Right hindlimb (tissue), 1 donor: ENCODE results near the gene TELO2.

Source experiments
- DNase-seq: peaks from one replicate; pipeline ENCODE4 v3.0.0-alpha.2; 2018

Gene TELO2

DNA sequence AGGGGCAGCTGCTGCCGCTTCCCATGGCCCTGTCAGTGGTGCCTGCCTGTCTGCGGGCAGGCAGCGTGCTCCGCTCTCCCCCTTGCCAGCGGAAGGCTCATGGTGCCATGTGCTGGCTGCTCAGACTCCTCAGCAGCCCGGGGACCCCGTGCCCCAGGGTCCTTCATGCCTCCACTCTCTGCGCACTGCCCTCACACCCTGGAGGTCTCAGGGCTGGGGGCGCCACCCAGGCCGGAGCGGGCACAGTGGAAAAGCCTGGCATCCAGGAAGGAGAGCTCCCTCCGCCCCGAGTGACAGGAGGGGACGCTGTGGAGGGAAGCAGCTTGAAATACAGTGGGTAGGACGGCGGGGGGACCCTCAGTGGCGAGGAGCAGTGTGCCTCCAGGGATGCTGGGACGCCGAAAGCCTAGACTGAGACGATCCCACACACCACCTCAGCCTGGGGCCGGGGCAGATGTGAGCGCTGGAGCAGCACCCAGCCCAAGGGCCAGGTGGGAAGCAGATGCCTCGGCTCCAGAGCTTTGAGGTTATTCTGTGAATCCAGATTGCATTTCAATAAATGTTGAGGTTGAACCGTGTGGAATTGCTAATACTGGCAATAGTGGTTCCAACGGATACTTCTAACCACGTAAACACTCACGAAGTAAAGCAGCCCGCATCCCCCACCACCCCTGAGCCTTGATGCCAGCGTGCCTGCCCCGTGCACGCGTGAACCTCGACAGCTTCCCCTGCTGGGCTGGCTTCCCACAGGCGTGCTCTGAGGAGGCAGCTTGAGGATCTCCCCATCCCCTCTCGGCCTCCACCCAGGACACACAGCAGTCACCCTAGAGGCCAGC lies 46.8 kb downstream of the TELO2 start:
- no peak for DNase-seq

- no peak for DNase-seq
Observed at GRCh38 chr16:1540556-1540855, 47.3 kb downstream of the TELO2 start.

GRCh38 chr16:1541293-1542165 lies 48.4 kb downstream of the TELO2 start:
- no peak for DNase-seq

DNA sequence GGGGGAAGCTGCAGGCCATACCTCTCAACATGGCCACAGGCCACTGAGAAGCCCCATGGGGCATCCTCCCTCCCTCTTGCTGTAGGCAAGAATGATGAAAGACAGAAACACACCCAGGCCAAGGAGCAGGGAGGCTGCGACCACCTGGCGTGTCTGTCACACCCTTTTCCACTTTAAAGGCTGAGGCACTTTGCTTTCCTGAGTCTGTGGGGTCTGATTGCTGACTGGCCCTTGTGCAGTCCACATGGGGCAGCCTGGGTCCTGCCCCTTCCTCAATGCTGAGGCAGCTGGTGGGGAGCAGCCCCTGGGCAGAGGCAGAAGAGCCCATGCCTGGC lies 49.0 kb downstream of the TELO2 start:
- DNase-seq: no peak

DNA sequence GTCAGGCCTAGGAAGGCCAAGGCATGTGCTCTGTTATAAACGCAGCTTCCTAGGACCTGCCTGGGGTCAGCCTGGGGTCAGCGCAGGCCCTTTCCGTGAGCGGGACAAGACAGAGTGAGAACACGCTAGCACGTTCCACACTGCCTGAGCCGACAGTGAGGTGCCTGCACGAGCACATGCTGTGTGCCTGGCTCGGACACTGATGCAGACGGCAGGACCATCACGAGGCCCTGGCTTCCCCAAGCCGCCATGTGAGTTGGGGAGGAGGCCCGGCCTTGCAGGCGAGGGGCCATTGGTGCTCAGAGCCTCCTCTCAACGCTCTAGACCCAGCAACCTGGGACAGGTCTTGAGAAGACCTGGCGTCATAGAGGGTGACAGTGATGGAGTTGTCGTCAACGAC lies 49.4 kb downstream of the TELO2 start:
- no peak for DNase-seq

DNA sequence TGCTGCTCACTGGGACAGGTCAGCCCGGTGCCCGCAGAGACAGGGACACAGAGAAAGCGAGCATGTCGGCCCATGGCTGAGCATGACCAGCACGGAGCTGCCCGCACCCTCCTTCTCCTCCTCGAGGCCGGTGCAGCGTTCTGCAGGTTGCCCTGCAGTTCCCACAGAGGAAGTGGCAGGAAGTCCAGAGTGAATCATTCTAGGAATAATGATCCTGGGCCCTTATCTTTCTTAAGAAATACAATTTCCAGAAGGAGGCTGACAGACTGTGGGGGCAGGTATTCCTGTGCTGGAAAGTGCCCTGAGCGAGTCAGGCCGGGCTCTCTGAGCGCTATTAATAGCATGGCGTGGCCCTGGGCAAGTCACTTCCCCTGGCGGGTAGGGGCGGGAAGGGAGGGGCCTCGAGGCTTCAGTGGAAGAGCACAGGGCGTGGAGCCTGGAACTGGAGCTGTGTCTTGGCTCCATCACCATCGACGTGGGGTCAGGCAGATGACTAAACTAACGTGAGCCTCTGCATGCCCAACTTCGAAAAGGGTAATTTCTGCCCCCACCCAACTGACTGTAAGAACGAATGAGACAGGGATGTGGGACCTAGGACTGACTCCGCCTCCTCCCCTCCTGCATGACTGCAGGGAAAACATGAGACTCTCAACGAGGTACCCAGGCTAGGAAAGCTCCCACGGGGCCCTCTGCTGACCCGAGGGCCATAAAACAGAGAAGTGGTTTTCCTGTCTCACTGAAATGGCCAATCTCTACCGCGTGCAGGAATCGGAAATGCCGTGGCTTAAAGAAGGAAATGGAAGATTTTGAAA lies 50.1 kb downstream of the TELO2 start:
- DNase-seq: peak; percentile 50

- no peak for DNase-seq
Observed at GRCh38 chr16:1545044-1546040, 52.2 kb downstream of the TELO2 start.

DNA sequence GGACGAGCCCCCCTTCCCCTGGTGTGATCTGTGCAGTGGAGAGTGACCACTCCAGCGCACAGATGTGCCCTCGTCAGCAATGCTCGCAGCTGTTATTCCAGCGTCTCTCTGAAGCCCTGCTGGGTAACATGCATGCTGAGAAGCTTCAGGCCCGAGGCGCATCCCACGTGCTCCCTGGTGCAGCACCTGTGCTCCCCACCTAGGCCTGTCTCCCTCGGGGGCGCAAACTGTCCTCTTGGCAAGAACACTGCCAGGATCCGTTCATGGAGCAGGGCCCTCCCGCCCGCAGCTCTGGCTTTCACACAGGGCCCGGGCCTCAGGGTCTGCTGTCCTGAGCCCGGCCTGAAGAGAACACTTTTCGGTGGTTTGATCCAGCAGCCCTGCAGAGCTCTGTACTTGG lies 53.3 kb downstream of the TELO2 start:
- DNase-seq: no peak

GRCh38 chr16:1548233-1548632 lies 55.1 kb downstream of the TELO2 start:
- no peak for DNase-seq

GRCh38 chr16:1548727-1549126 lies 55.6 kb downstream of the TELO2 start:
- DNase-seq: no peak

- DNase-seq: no peak
Observed at GRCh38 chr16:1550069-1550468, 56.9 kb downstream of the TELO2 start.

- DNase-seq: no peak
Observed at GRCh38 chr16:1550696-1551095, 57.5 kb downstream of the TELO2 start.

DNA sequence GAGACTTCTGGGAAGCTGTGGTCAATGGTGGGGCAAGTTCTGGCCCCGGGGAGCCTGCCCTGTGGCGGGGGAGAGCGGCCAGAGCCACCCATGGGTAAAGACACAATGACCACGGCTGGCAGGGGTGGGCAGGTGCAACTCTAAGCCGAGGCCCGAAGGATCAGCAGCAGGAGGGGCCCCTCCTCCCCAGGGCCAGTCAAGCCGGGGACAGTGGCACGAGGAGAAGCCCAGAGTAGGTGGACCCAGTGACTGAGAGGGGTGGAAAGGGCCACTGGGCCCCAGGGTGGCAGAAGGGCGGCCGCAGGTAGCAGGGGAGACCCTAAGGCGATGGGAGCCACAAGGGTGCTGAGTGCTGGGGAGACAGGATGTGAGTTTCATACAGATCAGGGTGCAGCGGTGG lies 58.0 kb downstream of the TELO2 start:
- no peak for DNase-seq

DNA sequence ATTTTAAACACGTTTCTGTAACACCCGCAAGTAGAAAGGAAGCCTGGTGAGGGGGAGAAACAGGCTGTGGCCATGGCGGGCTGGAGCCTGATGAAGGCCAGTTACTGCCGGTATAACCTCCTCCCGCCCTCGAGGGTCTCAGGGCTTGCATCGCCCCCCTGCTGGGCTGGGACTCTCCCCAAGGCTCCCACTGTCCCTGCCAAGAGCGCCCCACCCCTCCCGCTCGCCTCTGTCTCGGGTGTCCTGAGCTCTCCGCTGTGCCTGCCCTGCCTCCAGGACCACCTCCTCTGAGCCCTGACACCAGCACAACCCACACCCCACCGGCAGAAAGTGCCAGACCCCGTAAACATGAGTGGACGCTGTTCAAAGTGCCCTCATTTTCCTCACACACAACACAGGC lies 59.0 kb downstream of the TELO2 start:
- no peak for DNase-seq

DNA sequence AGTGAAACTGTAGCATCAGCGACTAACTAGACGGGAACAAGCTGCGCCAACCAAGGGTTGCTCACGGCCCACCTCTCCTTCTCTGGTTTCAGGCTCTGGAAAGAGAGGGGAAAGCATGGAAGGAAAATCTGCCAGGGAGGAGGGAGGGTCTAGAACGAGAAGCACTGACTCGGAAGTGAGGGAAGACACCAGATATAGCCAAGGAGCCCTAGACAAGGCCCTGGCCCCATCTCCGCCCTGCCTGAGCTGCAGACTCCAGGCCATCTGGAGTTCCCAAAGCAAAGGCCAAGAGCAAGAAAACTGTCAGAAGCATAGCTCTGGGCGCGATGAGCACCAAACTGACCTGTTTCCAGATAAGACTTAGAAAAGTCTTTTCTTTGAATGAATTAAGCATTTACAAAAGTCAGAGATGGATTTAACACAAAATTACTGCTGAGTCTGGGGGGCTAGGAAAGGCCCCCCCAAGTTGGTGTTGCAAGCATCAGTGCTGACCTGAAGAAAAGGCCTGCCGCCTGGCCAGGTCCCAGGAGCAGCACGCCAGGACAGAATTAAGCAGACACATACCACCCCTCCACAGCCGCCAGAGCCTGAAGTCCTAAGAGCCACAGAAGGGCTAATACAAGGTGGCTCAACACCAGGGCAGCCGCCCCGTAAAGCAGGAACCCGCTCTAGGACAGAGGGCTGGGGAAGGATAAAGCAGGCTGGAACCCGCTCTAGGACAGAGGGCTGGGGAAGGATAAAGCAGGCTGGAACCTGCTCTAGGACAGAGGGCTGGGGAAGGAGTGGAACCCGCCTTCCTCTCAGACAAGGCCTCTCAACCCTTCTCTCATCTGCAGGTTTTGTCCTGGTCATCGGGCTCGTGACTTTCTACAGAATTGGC lies 61.0 kb downstream of the TELO2 start:
- no peak for DNase-seq

DNA sequence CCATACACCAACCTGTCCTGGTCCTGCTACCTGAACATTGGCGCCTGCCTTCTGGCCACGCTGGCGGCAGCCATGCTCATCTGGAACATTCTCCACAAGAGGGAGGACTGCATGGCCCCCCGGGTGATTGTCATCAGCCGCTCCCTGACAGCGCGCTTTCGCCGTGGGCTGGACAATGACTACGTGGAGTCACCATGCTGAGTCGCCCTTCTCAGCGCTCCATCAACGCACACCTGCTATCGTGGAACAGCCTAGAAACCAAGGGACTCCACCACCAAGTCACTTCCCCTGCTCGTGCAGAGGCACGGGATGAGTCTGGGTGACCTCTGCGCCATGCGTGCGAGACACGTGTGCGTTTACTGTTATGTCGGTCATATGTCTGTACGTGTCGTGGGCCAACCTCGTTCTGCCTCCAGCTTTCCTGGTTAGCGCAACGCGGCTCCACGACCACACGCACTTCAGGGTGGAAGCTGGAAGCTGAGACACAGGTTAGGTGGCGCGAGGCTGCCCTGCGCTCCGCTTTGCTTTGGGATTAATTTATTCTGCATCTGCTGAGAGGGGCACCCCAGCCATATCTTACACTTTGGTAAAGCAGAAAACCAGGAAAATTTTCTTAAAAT lies 61.8 kb downstream of the TELO2 start:
- DNase-seq: no peak

DNA sequence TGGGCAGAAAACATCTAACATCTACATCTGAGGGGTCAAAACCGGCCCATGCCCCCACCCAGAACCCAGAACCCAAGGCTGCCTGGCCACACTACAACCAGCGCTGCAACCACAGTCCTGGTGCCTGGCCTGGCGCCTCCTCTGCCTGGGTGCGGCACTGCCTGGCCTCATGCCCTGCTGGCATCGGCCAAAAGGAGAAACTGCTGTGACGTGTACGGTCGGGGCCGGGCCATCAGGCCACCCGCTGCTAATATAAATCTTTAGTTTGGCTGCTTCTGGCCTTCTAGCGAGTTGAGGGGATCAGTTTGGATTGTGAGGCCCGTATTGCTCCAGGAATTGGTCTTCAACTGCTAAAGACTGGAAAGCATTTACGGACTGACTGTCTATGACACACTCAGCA lies 63.1 kb downstream of the TELO2 start:
- DNase-seq: no peak

GRCh38 chr16:1557074-1557473 lies 63.9 kb downstream of the TELO2 start:
- no peak for DNase-seq

GRCh38 chr16:1557576-1557975 lies 64.4 kb downstream of the TELO2 start:
- no peak for DNase-seq

- no peak for DNase-seq
Observed at GRCh38 chr16:1559446-1559975, 66.4 kb downstream of the TELO2 start.
